GM12874 (cell line): ENCODE measurements around the gene PTPRT.

ENCODE experiments used
- CTCF ChIP-seq: IDR thresholded peaks from 2 replicates; pipeline ENCODE4 v1.5.1; 2011; ENCODE audit warnings: low read depth, mild to moderate bottlenecking, control low read depth, low read length, moderate library complexity; ENCODE audit not compliant: insufficient read depth

The PTPRT gene

GRCh38 chr20:42589976-42590639, 599.6 kb downstream of the PTPRT start:
- TF ChIP-seq CTCF, result no peak

GRCh38 chr20:42588847-42589246, 600.9 kb downstream of the PTPRT start:
- no peak for TF ChIP-seq CTCF

- TF ChIP-seq CTCF, result no peak
Measured at GRCh38 chr20:42587427-42587826, 602.3 kb downstream of the PTPRT start.

GRCh38 chr20:42581311-42581710, 608.4 kb downstream of the PTPRT start:
- TF ChIP-seq CTCF, result no peak

- TF ChIP-seq CTCF, result no peak
Measured at GRCh38 chr20:42576167-42576566, 613.5 kb downstream of the PTPRT start.

GRCh38 chr20:42572320-42573016, 617.2 kb downstream of the PTPRT start:
- no peak for TF ChIP-seq CTCF

- no peak for TF ChIP-seq CTCF
Measured at GRCh38 chr20:42567409-42567808, 622.3 kb downstream of the PTPRT start.
